Measurements from ENCODE around the gene CYP3A7.
"Not testable (repeated sequence)": the region's sequence is repeated elsewhere in the genome, so short reads cannot be mapped to it uniquely, and the experiment has no call there.

Gene CYP3A7

DNA sequence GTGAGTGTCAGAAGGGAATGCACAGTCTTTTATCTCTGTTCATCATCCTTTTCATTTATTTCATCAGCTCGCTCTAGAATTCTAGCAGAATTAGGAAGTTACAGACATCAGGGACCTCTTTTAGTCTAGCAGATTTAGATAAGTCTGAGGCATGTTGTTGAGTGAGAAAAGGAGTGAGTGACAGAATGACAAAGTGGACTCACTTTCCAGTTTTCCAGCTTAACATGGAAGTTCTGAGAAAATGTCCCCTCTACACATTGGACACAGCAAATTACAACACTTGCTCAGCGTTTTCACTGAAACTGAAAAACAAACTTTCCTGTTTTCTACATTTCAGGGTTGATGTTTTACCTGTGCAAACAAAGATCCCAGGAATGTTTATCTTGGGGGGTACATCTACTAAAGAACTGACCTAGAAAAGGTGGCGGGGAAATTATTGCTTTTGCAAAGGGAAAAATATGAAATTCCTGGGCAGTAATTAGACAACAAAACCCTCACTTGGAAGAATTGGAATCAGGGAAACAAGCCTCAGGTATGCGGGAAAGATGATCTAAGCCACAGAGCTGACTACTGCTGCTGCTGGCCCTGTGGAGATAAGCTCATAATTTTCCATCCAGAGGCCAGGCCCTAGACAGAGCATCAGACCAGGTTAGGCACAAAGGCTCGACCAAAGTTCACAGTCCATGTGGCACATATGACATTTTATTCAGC, 40.6 kb downstream of the CYP3A7 start:
- no peak overlapping the region for H3K4me3 ChIP-seq
- DNase-seq (ENCODE audit: low spot score): no peak
- no peak overlapping the region for H3K27ac ChIP-seq
- TF ChIP-seq, protein P1, sequence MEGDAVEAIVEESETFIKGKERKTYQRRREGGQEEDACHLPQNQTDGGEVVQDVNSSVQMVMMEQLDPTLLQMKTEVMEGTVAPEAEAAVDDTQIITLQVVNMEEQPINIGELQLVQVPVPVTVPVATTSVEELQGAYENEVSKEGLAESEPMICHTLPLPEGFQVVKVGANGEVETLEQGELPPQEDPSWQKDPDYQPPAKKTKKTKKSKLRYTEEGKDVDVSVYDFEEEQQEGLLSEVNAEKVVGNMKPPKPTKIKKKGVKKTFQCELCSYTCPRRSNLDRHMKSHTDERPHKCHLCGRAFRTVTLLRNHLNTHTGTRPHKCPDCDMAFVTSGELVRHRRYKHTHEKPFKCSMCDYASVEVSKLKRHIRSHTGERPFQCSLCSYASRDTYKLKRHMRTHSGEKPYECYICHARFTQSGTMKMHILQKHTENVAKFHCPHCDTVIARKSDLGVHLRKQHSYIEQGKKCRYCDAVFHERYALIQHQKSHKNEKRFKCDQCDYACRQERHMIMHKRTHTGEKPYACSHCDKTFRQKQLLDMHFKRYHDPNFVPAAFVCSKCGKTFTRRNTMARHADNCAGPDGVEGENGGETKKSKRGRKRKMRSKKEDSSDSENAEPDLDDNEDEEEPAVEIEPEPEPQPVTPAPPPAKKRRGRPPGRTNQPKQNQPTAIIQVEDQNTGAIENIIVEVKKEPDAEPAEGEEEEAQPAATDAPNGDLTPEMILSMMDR (IDR thresholded peaks at IDR 0.05): no peak

DNA sequence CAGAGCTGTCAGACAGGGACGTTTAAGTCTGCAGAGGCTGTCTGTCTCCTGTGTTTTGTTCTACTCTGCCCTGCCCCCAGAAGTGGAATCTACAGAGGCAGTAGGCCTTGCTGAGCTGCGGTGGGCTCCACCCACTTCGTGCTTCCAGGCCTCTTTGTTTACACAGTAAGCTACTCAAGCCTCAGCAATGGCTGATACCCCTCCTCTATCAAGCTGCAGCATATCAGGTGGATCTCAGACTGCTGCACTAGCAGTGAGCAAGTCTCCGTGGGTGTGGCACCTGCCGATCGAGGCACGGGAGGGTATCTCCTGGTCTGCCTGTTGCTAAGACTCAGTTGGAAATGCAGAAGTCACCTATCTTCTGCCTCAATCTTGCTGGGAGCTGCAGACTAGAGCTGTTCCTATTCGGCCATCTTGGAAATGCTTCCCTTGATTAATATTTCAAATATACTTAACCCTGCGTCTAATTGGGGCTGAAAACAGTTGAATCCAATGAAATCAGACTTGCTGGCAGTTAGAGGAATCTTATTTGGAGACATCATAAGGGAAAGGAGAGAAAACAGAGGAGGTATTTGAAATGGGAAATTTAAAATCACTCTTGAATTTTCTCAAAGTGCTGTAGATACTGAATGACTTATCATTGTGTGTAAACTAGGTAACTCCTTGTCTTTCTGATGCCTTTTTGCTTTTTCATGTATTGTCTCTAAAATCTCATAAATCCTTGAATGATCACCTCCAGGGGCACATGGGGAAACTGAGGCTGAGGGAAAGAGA, 41.4 kb downstream of the CYP3A7 start:
- H3K27ac ChIP-seq: no peak overlapping the region
- DNase-seq (ENCODE audit: low spot score): no peak
- TF ChIP-seq, protein P1 (IDR thresholded peaks at IDR 0.05): no peak
- H3K4me3 ChIP-seq: no peak overlapping the region

DNA sequence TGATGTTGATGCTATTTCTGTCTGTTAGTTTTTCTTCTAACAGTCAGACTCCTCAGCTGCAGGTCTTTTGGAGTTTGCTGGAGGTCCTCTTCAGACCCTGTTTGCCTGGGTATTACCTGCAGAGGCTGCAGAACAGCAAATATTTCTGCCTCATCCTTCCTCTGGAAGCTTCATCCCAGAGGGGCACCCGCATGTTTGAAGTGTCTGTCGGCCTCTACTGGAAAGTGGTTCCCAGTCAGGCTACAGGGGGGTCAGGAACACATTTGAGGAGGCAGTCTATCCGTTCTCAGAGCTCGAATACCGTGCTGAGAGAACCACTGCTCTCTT, 41.9 kb downstream of the CYP3A7 start:
- DNase-seq (ENCODE audit: low spot score): no peak
- TF ChIP-seq, protein P1 (IDR thresholded peaks at IDR 0.05): no peak
- no peak overlapping the region for H3K4me3 ChIP-seq
- H3K27ac ChIP-seq: no peak overlapping the region

DNA sequence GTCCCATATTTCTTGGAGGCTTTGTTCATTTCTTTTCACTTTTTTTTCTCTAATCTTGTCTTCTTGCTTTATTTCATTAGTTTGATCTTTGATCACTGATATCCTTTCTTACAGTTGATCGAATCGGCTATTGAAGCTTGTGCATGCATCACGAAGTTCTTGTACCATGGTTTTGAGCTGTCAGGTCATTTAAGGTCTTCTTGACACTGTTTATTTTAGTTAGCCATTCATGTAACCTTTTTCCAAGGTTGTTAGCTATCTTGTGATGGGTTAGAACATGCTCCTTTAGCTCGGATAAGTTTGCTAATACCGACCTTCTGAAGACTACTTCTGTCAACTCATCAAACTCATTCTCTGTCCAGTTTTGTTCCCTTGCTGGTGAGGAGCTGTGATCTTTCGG, 42.4 kb downstream of the CYP3A7 start:
- H3K4me3 ChIP-seq; DNase-seq (ENCODE audit: low spot score); H3K27ac ChIP-seq: not testable (repeated sequence)

DNA sequence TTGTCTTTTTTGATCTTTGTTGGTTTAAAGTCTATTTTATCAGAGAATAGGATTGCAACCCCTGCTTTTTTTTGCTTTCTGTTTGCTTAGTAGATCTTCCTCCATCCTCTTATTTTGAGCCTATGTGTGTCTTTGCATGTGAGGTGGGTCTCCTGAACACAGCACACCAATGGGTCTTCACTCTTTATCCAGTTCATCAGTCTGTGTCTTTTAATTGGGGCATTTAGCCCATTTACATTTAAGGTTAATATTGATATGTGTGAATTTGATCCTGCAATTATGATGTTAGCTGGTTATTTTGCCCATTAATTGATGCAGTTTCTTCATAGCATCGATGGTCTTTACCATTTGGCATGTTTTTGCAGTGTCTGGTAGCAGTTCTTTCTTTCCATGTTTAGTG, 43.3 kb downstream of the CYP3A7 start:
- H3K27ac ChIP-seq; H3K4me3 ChIP-seq; DNase-seq (ENCODE audit: low spot score): not testable (repeated sequence)

DNA sequence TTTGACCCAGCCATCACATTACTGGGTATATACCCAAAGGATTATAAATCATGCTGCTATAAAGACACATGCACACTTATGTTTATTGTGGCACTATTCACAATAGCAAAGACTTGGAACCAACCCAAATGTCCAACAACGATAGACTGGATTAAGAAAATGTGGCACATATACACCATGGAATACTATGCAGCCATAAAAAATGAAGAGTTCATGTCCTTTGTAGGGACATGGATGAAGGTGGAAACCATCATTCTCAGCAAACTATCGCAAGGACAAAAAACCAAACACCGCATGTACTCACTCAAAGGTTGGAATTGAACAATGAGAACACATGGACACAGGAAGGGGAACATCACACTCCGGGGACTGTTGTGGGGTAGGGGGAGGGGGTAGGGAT, 44.1 kb downstream of the CYP3A7 start:
- not testable (repeated sequence) for DNase-seq (ENCODE audit: low spot score); H3K4me3 ChIP-seq; H3K27ac ChIP-seq

DNA sequence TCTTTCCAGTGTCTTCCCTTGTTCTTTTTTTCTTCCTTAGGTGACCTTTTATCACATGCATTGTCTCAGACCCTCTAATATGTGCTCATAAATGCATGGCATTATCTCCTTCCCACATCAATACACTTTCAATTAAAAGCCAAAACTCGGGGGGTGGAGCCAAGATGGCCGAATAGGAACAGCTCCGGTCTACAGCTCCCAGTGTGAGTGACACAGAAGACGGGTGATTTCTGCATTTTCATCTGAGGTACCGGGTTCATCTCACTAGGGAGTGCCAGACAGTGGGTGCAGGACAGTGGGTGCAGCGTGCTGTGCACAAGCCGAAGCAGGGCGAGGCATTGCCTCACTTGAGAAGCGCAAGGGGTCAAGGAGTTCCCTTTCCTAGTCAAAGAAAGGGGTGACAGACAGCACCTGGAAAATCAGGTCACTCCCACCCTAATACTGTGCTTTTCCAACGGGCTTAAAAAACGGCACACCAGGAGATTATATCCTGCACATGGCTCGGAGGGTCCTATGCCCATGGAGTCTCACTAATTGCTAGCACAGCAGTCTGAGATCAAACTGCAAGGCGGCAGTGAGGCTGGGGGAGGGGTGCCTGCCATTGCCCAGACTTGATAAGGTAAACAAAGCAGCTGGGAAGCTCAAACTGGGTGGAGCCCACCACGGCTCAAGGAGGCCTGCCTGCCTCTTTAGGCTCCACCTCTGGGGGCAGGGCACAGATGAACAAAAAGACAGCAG, 49.0 kb downstream of the CYP3A7 start:
- not testable (repeated sequence) for H3K4me3 ChIP-seq; DNase-seq (ENCODE audit: low spot score); H3K27ac ChIP-seq

DNA sequence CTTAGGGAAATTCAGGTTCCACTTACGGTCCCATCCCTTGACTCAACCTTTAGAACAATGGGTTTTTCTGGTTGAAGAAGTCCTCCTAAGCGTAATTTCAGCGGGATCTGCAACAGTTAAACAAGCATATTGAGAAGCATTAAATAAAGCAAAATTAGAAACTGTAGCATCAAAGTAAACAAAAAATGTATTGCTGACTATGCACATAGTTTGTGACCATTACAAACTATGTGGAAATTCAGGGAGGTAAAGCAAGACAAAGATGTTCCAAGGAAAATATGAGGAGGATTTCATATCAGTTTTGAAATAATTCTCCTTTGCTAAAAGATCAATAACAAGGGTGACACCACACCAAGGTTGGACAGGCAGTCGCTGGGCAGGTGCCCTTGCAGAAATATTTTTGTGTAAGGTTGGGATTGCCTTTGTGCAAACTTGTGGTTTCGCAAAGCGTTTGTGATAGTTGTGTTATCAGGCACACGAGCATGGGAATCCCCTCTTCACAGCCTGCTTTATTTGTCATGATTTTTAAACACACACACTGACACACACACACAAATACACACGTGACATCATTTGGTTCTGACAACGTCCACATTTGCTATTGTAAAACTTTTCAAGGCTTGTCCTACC, 49.8 kb downstream of the CYP3A7 start:
- H3K27ac ChIP-seq: no peak overlapping the region
- no peak for DNase-seq (ENCODE audit: low spot score)
- TF ChIP-seq, protein P1 (IDR thresholded peaks at IDR 0.05): no peak
- H3K4me3 ChIP-seq: no peak overlapping the region

Data from coronary artery (tissue), 2 donors.